GM21528 (cell line): ENCODE measurements around the gene IKZF1.
"Not testable (repeated sequence)": the region's sequence is repeated elsewhere in the genome, so short reads cannot be mapped to it uniquely, and the experiment has no call there.

ENCODE experiments used
- ATAC-seq: cut with Tn5 transposase; IDR thresholded peaks from one replicate; pipeline ENCODE4 v1.9.1; 2021; ENCODE audit warnings: mild to moderate bottlenecking, moderate library complexity; ENCODE audit not compliant: unreplicated experiment, low FRiP score

The IKZF1 gene

DNA sequence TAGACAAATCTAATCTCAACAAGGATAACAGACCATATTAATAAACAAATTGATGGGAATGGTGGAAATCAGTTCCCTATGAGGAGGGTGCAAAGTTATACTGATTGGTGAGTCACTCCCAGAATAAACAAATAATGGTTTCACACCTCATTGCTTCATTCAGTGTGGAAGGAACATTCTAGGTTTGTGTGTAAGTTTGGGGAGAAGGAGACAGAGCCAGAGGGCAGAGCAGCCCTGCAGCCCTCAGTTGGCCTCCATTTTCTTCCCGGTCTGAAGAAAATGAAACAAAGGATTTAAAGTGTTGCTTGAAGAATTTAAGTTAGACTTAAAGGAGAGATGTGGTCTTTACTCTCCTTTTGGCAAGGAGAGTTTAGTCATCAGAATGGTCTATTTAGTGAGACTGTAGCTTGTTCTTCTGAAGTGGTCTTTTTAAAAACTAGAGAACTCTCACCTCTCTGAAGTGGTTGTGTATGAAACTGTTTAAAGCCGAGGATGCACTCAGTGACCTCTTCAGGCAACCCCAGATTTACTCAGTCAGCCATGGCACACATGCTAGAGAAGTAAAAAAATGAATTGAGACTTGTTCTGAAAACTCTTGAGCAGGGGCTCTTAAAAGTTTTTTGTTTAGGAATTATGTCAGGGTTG lies 27.2 kb downstream of the IKZF1 start:
- peak; percentile 65 for ATAC-seq

DNA sequence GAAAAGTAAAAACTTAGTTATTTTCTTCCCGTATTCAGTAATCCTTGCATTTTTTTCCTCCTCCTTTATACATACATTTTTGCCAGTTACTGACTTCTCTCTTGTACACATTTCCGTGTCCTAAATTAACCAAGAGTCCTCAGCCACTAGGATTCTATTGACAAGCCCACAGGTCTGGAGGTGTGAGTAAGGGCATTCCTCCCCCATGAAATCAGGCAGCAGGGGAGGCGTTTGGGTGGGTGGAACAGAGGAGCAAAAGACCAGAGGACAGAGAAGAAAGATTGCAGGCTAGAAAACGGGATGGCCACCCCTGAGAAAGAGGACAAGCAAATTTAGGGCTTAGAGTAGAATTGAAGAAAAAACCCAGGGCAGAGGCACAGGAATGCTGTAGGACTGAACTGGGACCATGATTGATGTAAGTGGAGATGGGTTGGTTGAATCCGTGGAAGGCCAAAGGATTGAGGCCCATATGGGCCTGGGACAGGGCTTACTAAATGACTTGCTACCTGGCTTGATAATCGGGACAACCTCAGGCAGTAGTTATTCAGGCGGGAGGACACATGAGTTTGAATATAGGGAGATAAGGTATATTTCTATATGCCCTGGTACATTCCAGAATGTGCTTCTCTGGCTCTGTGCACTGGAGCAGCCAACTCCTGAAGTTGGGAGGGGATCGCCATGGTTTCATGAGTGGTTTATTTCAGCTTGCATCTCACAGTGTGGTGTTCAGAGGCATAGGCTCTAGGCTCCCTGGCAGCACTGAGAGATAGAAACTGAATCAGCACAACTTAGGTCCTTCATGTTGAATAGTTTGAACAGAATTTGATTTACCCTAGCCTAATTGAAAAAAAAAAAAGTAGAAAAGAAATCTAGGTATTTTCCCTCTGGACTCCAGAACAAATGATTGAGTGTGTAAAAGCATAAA lies 28.0 kb downstream of the IKZF1 start:
- ATAC-seq = no peak

DNA sequence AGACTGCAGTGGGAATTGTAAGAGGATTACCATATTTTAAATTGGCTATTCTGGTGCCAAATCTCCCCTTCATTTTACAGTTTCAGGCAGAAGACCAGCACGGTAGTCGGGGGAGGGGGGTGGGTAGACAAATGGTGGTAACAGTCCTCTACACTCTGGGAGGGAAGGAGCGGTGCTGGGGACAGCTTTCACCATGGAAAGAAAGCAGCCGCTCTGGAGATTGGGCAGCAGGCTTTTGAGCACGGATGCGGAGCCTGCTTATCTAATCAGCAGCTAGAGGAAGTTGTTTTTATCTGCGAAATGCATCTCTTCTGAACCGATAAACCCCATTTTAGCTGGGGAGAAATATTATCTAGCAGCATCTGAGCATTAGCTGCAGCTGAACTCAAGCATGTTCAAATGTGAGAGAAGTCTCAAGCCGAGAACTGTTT lies 28.7 kb downstream of the IKZF1 start:
- no peak for ATAC-seq

DNA sequence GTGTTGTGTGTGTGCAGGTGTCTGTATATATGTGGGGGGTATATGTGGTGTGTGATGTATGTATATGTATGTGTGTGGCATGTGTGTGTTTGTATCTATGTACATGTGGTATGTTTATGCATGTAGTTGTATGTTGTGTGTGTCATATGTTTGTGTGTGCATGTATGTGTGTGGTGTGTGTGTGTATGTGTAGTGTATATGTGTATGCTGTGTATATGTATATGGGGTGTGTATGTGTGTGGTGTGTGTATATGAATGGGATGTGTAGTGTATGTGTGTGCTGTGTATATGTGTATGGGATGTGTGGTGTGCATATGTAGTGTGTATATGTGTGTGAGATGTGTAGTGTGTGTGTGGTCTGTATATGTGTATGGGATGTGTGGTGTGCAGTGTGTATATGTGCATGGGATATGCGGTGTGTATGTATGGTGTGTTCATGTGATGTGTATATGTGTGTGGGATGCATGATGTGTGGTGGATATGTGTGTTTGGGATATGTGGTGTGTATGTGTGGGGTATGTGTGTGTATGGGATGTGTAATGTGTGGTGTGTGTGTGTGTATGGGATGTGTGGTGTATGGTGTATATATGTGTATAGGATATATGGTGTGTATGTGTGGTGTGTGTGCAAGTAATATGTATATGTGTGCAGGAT lies 30.0 kb downstream of the IKZF1 start:
- ATAC-seq = no peak

DNA sequence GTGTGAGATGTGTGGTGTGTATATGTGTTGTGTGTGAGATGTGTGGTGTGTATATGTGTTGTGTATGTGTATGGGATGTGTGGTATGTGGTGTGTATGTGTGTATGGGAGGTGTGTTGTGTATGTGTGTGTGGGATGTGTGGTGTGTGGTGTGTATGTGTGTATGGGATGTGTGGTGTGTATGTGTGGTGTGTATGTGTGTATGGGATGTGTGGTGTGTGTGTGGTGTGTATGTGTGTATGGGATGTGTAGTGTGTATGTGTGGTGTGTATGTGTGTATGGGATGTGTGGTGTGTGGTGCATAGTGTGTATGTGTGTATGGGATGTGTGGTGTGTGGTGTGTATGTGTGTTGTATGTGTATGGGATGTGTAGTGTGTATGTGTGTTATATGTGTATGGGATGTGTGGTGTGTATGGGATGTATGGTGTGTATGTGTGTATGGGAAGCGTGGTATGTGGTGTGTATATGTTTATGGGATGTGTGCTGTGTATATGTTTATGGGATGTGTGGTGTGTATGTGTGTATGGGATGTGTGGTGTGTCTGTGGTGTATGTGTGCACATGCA lies 30.8 kb downstream of the IKZF1 start:
- ATAC-seq = no peak

DNA sequence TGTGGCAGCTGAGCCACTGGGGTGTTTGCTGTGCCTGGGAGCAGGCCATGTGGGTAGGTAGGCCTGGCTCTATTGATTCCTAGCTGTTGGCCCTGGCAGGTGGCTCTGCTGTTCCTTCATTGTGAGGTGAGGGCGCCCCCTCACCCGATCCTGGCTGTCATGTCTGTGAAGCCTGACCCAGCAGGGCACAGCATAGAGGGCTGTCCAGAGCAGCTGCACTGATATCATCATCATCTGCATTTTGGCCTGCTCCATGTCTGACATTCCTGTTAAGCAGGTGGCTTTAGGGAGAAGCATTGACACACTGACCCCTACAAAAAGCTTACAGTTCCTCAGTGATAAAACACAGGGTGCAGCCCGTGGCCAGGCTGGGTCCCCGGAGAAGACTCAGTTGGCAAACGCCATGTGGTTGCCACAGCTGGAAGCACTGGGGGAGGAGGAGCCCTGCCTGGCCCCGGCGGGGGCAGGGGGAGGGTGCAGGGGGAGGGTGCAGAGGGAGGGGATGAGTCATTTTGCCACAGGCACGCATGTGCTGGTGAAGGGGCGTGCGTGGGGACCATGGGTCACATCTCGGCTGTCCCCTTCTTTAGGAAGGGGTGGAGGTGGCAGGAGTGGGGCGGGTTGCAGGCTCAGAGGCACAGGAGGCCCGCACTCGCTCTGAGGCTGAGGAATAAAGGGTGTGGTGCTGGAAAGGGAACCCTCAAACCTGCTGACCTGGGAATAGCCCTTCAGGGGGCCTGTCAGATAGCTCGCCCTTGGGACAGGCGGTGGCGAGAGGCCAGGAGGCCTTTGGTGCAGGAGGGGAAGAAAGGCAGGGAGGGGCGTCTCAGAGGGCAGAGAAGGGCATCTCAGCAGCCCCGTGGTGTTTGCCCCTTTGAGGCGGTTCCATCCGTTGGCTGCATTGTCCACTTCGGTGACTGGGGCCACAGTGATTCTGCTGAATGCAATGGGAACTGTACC lies 31.6 kb downstream of the IKZF1 start:
- ATAC-seq = no peak

DNA sequence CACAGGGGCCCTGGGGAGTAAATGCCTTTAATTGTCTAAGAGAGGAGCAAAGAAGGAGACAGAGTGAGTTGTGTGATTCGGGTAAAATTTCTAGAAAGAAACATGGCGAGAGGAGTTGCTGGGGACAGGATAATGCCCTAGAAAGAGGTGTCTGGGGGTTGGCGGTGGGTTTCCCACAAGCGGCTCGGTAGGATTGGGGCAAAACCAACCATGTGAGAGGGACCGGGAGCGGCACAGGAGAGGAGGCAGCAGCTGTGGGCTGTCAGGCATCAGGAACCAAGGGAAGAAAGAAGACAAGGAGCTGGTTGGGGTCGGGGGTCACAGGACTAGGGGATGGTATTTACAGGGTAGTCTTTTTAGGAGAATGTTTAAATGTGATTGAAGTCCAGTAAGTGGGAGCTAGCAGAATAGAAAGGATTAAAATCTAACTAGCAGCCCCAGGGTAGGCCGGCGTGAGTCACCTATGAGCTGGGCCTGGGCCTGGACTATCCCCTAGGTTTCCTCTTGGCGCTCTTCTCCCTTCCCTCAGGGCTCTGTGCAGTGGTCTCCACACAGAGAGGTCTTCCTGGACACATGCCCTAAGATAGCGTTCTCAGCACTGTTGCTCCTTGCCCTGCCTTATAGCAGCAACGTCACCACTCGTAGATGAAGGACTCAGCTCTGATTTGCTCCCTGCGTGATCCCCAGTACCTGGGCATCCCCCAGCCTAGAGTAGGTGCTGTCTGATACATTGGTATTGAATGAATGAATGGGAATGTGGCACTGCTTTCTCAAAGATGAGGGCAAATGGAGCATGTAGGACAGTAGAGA lies 32.6 kb downstream of the IKZF1 start:
- no peak for ATAC-seq

DNA sequence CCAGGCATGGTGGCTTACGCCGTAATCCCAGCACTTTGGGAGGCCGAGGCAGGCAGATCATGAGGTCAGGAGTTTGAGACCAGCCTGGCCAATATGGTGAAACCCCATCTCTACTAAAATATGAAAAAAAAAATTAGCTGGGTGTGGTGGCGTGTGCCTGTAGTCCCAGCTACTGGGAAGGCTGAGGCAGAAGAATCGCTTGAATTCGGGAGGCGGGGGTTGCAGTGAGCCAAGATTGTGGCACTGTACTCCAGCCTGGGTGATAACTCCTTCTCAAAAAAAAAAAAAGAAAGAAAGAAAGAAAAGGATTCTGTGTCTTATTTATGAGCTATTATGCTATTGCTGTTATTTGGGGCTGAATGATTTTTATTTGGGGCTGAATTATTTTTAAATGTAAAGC lies 35.0 kb downstream of the IKZF1 start:
- not testable (repeated sequence) for ATAC-seq

DNA sequence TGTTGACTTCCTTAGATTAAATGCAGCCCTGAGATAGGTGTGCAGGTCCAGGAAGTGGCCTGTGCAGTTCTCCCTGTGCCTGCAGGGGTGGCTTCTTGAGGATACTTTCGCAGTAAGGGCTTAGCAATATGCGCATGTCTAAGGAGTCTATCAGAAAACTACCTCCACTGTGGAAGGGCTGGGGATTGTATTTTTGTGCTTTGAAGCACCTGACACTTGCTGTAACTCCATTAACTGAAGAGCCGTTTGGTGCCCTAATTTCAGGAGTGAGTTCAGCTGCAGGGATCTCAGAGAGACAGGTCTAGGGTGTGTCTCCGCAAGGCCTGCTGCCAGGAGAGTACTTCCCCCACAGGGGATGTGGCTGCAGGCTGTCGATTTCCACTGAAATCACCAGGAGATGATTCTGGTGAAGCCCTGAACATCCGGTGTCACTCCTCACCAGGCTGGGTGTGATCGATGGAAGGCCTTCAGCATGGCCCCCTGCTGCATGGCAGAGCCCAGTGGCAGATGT lies 35.5 kb downstream of the IKZF1 start:
- peak; percentile 29 for ATAC-seq

DNA sequence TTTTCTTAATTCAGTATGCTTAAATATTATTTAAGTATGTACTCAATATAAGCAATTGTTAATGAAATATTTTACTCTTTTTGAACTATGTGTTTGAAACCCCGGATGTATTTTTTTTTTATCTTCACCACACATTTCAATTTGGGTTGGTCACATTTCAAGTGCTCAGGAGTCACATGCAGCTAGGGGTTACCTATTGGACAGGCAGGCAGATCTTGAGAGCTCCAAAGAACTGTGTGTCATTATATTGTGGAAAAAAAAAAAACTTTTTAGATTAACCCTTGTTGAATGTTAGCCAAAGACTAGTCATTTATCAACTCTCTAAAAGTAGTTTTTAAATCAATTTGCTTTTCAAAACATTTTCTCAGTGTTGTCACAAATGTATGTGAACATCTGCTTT lies 37.2 kb downstream of the IKZF1 start:
- ATAC-seq = no peak

DNA sequence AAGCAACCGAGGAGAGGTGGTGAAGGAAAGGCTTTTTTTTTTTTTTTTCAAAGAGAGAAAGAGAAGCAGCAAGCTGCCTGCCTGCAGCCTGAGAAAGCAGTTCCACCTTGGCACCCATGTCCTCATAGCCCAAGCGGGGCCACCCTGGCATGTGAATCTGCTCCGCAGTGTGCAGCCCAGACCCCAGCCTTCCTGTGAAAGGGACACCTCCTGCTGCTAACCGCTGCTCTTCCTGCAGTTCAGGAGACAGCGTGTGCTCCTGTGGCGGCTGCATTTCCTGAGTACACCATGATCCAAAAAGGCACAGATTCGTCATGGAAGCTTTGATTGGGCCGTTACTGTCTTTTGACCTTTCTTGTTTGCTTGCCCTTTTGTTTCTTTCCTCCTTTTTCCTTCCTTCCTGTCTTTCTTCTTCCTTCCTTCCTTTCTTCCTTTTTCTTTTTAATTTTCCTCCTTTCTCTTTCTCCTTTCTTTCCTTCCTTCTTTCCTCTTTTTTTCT lies 38.1 kb downstream of the IKZF1 start:
- ATAC-seq = no peak

DNA sequence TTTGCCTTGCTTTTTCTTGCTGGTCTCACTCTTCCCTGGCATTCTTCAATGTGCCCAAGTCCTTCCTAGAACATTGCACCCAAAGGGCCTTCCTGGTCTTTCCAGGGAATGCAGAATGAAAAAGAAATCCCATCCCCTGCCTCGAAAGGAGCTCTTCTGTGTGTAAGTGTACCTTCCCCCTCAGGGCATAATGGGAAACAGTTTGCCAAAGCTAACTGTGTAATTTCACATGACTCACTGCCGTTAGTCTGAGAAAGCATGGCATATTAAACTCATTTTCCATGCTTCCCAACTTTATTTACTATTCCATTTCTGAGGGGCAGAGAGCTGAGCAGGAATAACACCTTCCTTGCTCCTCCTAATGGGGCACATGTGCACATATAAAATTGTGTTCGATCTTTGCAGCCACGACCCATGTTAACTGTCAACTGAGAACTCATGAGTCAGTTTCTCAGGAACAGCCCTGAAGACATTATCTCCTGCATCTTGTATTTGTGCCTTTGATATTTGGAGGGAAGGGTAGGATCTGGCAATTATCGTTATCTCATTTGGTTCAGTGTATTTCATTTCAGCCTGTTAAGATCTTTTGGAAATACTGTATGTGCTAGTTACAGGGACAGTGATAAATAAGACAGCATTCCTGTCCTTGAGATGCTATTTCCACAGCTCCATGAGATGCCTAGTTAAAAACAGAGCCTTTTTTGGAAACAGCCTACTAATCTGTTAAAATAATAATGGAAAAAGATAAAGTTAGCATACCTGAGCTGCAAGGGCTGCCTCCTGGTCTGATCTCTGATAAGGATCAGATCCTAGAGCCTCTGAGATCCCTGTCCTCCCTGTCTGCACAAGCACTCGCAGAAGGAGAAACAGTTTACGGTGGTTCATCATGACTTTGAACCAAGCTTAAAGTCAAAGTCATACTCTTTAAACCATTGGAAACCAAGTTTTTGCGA lies 42.3 kb downstream of the IKZF1 start:
- no peak for ATAC-seq

DNA sequence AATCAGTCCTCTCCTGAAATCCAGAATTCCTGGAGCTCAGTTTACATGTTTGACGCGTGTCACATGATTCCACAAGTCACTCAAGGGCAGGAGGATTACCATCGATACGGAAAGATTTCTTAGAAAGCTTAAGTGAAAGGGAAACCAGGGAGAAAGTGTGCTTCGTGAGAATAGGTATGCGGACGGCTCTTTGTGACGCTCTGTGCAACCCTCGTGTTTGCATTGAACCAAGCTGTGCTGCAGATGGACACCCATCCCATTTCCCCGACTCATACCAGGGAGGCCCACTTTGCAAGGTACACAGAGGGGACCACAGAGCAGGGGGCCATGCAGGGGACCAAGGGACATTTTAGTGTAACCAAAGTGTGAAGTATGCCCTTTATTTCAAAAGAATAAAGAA lies 43.2 kb downstream of the IKZF1 start:
- no peak for ATAC-seq

DNA sequence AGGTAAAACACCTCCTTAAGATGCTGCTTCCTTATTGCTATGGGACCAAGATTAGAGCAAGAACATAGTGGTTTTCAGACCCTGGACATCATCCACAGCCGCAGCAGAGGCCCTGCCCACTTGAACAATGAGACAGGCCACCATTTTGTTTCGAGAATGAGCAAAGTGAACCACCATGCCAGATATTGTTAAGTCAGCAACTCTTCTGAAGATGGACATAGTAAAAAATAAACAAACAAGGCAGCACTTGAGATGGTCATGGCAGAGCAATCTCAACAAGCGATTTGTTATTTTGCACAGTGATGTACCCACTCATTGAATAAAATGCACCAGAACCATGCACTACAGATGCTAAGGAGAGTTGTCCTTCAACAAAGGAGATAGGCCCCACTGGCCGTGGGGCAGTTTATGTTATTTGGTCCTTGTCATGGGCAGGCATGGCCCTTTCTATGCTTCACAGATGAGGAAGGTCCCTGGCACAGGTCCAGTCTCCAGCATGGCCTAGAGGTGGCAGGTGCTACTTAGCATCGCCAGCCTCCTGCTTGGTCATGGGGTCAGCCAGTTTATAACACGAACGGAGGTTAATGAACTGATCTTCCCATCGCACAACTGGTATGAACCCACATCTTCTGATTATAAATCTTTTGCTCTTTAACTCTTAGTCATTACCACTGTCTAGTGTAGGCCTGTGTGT lies 44.1 kb downstream of the IKZF1 start:
- no peak for ATAC-seq

DNA sequence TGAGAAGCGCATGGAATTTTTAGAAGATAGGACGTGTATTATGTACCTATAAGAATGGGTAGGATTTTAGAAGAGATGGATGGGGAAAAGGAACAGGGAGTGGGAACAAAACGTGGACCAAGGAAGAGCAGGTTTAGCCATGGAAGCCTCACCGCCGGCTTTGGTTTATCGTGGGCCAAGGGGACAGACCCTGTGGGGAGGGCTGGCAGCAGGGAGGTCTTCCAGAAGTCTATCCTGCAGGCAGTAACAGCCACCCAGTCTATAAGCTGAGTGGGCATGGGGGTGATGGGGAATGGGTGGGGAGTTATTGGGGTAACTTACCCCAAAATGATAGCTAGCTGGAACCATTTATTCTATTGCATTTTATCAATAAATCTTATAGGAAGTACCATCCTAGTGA lies 44.9 kb downstream of the IKZF1 start:
- ATAC-seq = no peak

DNA sequence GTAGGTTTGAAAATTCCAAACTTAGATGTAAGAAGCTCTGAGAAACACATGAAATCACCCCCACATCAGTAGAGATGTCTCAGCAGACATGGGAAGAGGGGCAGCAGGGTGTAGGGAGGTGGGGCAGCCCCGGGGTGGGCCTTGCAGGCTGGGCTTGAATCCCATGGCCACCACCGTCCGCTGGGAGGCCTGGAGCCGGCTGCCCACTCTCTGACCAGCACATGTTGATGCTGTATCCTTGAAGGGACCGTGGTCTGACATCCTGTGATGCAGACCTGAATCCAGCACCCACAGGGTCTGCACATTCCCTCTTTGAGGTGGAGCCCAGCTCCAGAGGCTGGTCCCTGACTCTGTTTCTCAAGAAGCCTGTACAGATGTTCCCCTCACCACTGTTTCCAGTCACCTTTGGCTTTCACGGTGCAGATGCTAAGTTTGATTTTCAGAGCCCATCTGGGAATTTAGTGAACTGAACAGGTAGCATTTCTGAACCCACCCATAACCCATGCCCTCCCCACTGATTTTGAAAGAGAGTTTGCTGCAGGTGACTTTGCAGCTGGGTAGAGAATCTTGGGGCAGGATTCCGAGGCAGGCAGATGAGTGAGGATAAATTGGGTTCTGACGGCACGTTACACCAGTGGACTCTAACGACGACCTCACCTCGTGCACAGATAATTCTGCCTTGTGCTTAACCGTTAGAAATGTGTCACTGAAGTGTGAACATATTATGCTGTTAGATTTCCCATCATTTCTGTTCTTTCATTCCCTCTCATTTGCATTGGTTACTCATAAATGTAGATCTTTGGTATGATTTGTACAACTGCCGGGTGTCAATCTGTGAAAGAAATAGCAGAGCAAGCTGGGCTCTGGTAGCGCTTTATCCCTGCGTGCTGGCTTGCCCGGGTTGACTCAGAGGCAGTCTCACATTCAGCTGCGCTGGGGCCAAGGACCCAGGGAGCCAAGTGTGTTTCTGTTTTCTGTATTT lies 45.7 kb downstream of the IKZF1 start:
- peak; percentile 79 for ATAC-seq
